SU-DHL-6 (cell line): Measurements from ENCODE around the gene ERN1.

Source experiments
- CTCF ChIP-seq: fragments of 200-600 bp; sonication (generic); IDR thresholded peaks from one replicate; pipeline ENCODE4 v1.5.1; 2017; ENCODE audit warnings: antibody characterized with exemption, mild to moderate bottlenecking, low read length, moderate library complexity; ENCODE audit not compliant: insufficient read depth, poor library complexity, severe bottlenecking
- EZH2phosphoT487 ChIP-seq: fragments of 200-600 bp; sonication (generic), shearing (Covaris generic); conservative IDR thresholded peaks from 2 replicates; pipeline ENCODE4 v1.6.1; 2018; ENCODE audit warnings: mild to moderate bottlenecking, antibody characterized with exemption, low read length, moderate library complexity, mixed read lengths

- TF ChIP-seq CTCF: no peak
- TF ChIP-seq EZH2phosphoT487: no peak
Observed at GRCh38 chr17:64139542-64139941, 9.6 kb upstream of the ERN1 start.
